VCaP (cell line): ENCODE data around the gene SMPDL3A.

Experiments used
- H3K27ac ChIP-seq: fragments of 450-650 bp; 2 replicates; pipeline ENCODE4 v1.5.1; 2017
- TF ChIP-seq, protein P1 (sequence below): fragments of 450-650 bp; conservative IDR thresholded peaks from 2 replicates; pipeline ENCODE4 v1.5.1; 2017; ENCODE audit warnings: mild to moderate bottlenecking, moderate library complexity

Gene SMPDL3A

DNA sequence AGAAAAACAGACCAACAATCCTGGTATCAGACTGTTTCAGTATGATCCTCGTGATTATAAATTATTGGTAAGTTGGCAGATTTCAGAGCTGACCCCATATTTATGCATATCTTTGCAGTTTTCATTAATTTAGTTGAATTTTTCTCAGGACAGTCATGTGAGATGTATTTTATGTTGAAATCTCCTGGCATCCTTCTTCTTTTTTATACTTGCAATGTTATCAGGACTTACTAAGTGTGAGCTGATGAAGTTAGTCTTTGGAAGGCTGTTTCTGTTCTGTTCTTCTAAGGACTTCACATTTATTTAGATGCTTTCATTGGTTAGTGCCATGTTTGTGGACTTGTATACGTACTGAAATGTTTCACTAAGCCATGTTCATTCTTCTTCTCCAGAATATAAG lies 17.2 kb downstream of the SMPDL3A start:
- TF ChIP-seq, protein P1, sequence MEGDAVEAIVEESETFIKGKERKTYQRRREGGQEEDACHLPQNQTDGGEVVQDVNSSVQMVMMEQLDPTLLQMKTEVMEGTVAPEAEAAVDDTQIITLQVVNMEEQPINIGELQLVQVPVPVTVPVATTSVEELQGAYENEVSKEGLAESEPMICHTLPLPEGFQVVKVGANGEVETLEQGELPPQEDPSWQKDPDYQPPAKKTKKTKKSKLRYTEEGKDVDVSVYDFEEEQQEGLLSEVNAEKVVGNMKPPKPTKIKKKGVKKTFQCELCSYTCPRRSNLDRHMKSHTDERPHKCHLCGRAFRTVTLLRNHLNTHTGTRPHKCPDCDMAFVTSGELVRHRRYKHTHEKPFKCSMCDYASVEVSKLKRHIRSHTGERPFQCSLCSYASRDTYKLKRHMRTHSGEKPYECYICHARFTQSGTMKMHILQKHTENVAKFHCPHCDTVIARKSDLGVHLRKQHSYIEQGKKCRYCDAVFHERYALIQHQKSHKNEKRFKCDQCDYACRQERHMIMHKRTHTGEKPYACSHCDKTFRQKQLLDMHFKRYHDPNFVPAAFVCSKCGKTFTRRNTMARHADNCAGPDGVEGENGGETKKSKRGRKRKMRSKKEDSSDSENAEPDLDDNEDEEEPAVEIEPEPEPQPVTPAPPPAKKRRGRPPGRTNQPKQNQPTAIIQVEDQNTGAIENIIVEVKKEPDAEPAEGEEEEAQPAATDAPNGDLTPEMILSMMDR: no peak
- H3K27ac ChIP-seq: no peak overlapping the region

DNA sequence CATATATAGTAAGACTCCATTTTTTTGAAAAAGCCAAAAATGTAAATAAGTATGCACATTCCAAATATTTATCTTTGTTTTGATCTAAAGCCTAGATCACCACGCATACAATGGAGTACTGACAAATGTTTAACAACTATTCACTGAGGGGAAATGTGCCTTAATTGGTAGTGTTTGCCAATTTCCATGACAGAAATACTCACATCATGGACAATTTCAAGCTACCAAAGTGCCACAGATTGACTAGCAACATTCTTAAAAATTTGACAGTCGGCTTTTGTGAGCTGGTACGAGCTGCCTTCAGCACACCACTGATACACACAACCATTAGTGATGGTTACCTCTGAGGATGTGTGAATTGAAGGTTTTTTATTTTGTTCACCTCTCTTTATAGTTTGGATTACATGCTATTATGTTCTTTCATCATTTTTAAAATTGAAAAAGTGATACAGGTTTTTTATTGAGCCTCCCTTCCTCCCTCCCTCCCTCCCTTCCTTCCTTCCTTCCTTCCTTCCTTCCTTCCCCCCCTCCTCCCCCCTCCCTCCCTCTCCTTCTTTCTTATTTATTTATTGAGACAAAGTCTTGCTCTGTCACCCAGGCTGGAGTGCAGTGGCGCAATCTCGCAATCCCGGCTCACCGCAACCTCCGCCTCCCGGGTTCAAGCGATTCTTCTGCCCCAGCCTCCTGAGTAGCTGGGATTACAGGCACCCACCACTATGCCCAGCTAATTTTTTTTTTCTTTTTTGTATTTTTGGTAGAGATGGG lies 19.2 kb downstream of the SMPDL3A start:
- TF ChIP-seq, protein P1: no peak
- H3K27ac ChIP-seq: no peak overlapping the region

DNA sequence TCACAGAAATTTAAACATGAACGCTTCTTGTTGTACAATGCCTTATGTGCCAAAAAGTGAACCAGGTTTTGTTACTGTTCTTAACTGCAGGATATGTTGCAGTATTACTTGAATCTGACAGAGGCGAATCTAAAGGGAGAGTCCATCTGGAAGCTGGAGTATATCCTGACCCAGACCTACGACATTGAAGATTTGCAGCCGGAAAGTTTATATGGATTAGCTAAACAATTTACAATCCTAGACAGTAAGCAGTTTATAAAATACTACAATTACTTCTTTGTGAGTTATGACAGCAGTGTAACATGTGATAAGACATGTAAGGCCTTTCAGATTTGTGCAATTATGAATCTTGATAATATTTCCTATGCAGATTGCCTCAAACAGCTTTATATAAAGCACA lies 19.9 kb downstream of the SMPDL3A start:
- H3K27ac ChIP-seq: no peak overlapping the region
- TF ChIP-seq, protein P1: no peak

DNA sequence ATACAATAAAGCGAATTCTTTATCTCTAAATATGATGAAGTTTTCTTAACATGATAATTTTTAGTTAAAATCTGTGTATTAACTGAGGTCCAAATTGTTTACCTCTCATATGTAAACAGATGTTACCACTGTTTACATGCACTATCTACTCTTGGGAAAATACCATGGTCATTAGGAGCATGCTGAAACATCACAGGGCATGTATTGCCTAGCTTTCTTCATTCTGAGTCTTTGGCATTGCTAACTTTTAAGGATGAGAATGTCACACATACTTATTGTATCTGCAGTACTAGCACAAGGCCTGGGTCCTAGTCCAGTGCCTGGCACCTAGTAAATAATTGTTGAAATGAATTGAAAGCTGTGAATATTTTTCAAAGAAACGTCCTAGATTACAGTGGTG lies 20.6 kb downstream of the SMPDL3A start:
- TF ChIP-seq, protein P1: no peak
- no peak overlapping the region for H3K27ac ChIP-seq

DNA sequence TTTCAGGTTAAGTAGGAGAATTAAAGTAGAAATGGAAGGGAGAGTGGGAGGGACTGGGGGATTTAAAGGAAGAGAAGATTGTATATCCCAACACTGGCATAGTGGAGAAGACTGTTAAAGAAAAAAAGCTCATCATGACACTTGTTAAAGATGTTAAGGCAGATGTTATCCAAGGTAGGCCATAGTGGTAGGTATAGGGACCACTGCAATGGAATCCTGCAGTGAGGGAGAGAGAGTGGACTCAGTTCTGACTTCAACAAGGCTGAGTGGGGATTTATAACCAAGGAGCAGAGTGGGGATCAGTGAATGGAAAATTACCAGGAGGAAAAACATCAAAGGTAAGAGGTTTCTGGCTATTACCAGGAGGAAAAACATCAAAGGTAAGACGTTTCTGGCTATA lies 21.1 kb downstream of the SMPDL3A start:
- H3K27ac ChIP-seq: no peak overlapping the region
- TF ChIP-seq, protein P1: no peak

DNA sequence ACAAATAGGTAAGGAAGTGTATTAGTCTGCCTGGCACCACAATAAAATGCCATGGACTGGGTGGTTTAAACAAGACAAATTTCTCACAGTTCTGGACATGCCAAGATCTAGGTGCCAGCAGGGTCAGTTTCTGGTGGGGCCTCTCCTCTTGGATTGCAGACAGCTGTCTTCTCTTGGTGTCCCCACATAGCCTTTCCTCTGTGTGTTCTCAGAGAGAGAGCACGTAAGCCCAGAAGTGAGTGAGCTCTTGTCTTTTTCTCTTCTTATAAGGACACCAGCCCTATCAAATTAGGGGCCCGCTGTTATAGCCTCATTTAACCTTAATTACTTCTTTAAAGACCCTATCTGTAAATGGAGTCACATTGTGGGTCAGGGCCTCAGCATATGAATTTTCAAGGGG lies 28.3 kb downstream of the SMPDL3A start:
- TF ChIP-seq, protein P1: no peak

DNA sequence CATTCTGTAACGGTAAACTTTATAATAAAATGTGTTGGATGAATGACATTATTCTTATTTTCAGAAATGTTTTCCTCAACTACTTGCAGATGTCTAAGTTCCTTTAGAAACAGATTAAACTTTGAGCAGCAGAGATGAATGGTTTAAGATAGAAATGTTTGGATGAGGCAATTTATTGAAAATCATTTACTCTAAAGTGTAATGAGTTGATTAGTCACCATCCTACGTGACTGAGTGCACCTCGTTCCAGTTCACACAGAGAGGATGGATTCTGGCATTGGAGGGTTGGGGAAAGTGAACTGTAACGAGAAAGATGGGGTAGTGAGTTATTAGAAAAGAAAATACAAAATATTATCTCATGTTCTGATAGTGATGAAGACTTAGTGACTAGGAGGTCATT lies 28.7 kb downstream of the SMPDL3A start:
- TF ChIP-seq, protein P1: no peak
- H3K27ac ChIP-seq: no peak overlapping the region

More for the DNA sequence above, 28.3 kb downstream of the SMPDL3A start:
- no peak overlapping the region for H3K27ac ChIP-seq
